ENCODE results near the gene ZNRF3.

Gene ZNRF3

GRCh38 chr22:29065468-29066190 lies 182.3 kb downstream of the ZNRF3 start:
- H3K9me3 Mint-ChIP-seq: no peaks in the 10 kb centered on the region
- peaks cover 8% of the 10 kb centered on the region for H3K4me1 Mint-ChIP-seq

GRCh38 chr22:29069463-29069862 lies 186.1 kb downstream of the ZNRF3 start:
- H3K27me3 Mint-ChIP-seq: peaks cover 84% of the 10 kb centered on the region
- peaks cover 35% of the 10 kb centered on the region for H3K4me1 Mint-ChIP-seq
- no peaks in the 10 kb centered on the region for H3K36me3 Mint-ChIP-seq
- H3K4me3 Mint-ChIP-seq: no peak overlapping the region
- no peak for ATAC-seq
- H3K27ac Mint-ChIP-seq: no peak overlapping the region
- no peaks in the 10 kb centered on the region for H3K9me3 Mint-ChIP-seq

More at GRCh38 chr22:29065468-29066190, 182.3 kb downstream of the ZNRF3 start:
- peaks cover 89% of the 10 kb centered on the region for H3K27me3 Mint-ChIP-seq
- H3K36me3 Mint-ChIP-seq: no peaks in the 10 kb centered on the region
- no peak overlapping the region for H3K27ac Mint-ChIP-seq
- ATAC-seq: no peak
- no peak overlapping the region for H3K4me3 Mint-ChIP-seq

DNA sequence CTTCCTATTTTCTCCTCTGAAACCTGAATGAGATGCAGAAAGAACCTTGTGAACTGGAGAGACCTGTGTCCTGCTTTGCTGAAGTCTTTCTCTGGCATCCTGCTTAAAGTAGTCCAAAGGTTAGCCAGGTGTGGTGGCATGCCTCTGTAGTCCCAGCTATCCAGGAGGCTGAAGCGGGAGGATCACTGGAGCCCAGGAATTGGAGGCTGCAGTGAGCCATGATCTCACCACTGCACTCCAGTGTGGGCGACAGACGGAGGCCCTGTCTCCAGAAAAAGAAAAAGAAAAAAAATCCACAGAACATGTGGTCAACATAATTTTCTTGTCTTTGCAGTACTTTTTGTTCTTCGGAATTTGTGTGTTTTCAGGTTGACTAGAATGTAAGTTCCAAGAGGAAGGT lies 187.1 kb downstream of the ZNRF3 start:
- H3K27ac Mint-ChIP-seq: no peak overlapping the region
- H3K4me3 Mint-ChIP-seq: no peak overlapping the region
- H3K36me3 Mint-ChIP-seq: no peaks in the 10 kb centered on the region
- no peak for ATAC-seq
- H3K9me3 Mint-ChIP-seq: no peaks in the 10 kb centered on the region
- H3K4me1 Mint-ChIP-seq: peaks cover 35% of the 10 kb centered on the region
- peaks cover 89% of the 10 kb centered on the region for H3K27me3 Mint-ChIP-seq

- no peaks in the 10 kb centered on the region for H3K36me3 Mint-ChIP-seq
- no peaks in the 10 kb centered on the region for H3K9me3 Mint-ChIP-seq
- peaks cover 87% of the 10 kb centered on the region for H3K27me3 Mint-ChIP-seq
Measured at GRCh38 chr22:29071261-29072045, 188.1 kb downstream of the ZNRF3 start.

DNA sequence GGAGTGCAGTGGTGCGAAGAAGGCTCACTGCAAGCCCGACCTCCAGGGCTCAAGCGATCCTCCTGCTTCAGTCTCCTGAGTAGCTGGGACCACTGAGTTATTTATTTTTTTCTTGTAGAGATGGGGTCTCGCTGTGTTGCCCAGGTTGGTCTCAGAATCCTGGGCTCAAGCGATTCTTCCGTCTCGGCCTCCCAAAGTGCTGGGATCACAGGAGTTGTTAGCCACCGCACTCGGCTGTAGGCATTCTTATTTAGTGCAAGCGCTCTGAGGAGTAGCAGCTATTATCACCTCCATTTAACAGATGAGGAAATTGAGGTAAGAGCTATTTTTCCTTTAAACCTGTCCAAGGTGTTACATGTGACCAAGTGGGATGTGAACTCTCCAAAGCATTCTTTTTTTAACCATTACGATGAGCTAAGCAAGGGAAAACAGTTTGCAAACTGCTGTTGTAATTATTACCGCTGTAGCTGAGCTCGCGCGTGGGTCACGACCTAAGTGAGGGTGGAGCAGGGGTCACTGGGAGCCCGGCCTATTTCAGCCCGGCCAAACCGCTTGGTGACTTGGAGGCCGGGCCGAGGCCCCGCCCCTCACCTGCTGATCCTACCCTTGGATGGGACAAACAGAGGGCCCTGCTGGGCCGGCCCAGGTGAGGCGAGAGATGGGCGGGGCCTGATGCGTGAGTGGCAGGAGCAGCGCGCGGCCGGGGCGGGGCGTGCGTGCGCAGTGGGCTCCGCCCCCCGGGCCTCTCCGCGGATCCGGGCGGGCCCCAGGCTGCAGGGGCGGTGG lies 189.0 kb downstream of the ZNRF3 start:
- H3K9me3 Mint-ChIP-seq: no peaks in the 10 kb centered on the region
- peak; percentile 90 for ATAC-seq
- H3K4me1 Mint-ChIP-seq: peaks cover 27% of the 10 kb centered on the region
- H3K4me3 Mint-ChIP-seq: peak overlapping the region; percentile 68
- H3K27ac Mint-ChIP-seq: no peak overlapping the region
- peaks cover 78% of the 10 kb centered on the region for H3K27me3 Mint-ChIP-seq
- no peaks in the 10 kb centered on the region for H3K36me3 Mint-ChIP-seq

More at GRCh38 chr22:29071261-29072045, 188.1 kb downstream of the ZNRF3 start:
- ATAC-seq: no peak
- Mint-ChIP-seq H3K27ac (no peak overlapping the region), H3K4me3 (peak overlapping the region; percentile 68), H3K4me1 (peaks cover 27% of the 10 kb centered on the region)

DNA sequence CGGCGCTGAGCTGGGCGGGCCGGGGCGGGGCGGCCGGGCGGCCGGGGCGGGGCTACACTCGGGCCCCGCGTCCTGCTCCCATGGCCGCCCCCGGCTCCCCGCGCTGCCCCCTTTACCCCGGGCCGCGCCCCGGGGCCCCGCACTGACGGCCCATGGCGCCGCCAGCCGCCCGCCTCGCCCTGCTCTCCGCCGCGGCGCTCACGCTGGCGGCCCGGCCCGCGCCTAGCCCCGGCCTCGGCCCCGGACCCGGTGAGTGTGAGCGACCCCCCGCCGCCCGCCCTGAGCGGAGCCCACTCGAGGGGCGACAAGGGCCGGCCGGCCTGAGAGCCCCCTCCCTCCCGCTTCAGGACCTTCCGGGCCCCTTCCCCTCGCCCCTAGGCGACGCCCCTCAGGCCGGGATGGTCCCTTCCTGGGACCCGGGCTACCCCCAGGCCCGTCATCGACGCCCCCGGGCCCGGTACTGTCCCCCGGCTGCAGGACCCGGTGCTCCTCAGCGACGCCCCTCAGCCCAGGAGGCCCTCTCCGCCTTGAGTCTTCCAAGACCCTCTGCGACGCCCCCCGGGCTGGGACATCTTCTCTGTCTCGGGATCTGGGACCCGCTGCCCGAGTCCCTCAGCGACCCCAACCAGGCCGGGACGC lies 189.7 kb downstream of the ZNRF3 start, which contains the start of gene KREMEN1:
Gene KREMEN1 (plus strand): TSS at position 57 of the 639 bp plus-strand sequence. CDS start 96 bp downstream, at position 153.
- no peak within 1 kb of the TSS for H3K27ac Mint-ChIP-seq
- peak; percentile 49 for ATAC-seq
- no peaks in the 10 kb centered on the region for H3K36me3 Mint-ChIP-seq
- peak within 1 kb of the TSS; percentile 68 for H3K4me3 Mint-ChIP-seq
- H3K27me3 Mint-ChIP-seq: peaks cover 80% of the 10 kb centered on the region
- H3K4me1 Mint-ChIP-seq: peaks cover 27% of the 10 kb centered on the region
- no peaks in the 10 kb centered on the region for H3K9me3 Mint-ChIP-seq

GRCh38 chr22:29073618-29074275 lies 190.4 kb downstream of the ZNRF3 start:
- peaks cover 27% of the 10 kb centered on the region for H3K4me1 Mint-ChIP-seq
- no peaks in the 10 kb centered on the region for H3K36me3 Mint-ChIP-seq
- no peak for ATAC-seq
- peak overlapping the region; percentile 67 for H3K4me3 Mint-ChIP-seq
- no peaks in the 10 kb centered on the region for H3K9me3 Mint-ChIP-seq
- H3K27me3 Mint-ChIP-seq: peaks cover 82% of the 10 kb centered on the region
- no peak overlapping the region for H3K27ac Mint-ChIP-seq

DNA sequence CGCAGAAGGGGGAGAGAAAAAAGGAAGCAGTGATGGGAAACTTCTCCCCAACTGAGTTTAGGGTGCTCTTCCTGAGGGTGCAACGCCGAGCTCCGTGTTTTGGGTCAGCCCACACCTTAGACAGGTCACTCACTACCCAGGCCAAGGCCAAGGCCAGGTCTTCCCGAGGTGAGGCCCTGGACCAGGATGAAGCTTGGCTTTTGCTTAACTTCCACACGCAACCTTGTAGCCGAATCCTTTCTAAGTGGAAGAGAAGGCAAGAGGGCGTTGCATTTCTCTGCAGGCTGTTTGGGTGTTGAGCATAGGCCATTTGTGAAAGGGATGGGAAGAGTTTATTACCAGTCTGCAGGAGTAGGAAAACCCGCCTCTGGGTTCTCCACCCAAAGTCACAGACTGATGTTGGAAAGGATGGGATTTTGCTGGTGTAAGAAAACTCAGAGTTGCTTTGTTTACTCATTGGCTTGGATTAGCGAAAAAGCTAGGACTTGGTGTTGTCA lies 191.0 kb downstream of the ZNRF3 start:
- Mint-ChIP-seq H3K4me3 (peak overlapping the region; percentile 67), H3K36me3 (no peaks in the 10 kb centered on the region)
- no peak for ATAC-seq

DNA sequence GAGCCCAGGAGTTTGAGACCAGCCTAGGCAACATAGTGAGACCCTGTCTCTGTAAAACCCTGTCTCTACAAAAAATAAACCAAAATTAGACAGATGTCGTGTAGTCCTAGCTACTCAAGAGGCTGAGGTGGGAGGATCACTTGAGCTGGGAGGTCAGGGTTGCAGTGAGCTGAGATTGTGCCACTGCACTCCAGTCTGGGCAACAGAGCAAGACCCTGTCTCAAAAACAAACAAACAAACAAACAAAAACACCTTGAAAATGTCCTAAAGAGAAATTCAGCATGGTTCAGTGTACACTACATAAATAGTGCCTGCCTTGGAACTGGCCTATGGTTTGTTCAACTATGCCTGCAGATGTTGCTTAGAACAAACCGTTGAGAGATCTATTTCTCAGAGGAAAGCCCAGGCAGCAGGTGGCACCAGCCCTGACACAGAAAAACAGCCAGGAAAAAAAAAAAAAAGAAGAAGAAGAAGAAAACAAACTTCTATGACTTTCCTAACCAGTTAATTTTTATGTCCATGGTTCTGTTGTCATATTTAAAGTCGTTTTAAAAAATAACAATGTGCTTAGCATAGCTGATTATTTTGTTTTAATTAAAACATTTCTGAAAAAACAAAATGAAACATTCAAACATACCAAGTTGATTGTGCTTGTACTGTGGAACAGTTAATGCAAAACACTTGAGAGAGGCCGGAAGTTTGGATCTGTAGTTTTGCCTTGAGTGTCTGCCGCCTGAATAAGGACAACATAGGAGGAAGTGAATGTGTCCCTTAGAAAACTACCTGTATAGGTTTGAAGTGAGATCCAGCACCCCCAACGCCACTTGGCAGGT lies 194.9 kb downstream of the ZNRF3 start:
- Mint-ChIP-seq H3K27me3 (peaks cover 60% of the 10 kb centered on the region), H3K27ac (no peak overlapping the region), H3K4me3 (no peak overlapping the region), H3K9me3 (no peaks in the 10 kb centered on the region), H3K4me1 (peaks cover 10% of the 10 kb centered on the region), H3K36me3 (no peaks in the 10 kb centered on the region)
- ATAC-seq: no peak

More for the DNA sequence above, 191.0 kb downstream of the ZNRF3 start:
- H3K27me3 Mint-ChIP-seq: peaks cover 82% of the 10 kb centered on the region
- no peak overlapping the region for H3K27ac Mint-ChIP-seq
- no peaks in the 10 kb centered on the region for H3K9me3 Mint-ChIP-seq
- peaks cover 27% of the 10 kb centered on the region for H3K4me1 Mint-ChIP-seq

GRCh38 chr22:29078869-29079207 lies 195.5 kb downstream of the ZNRF3 start:
- Mint-ChIP-seq H3K36me3 (no peaks in the 10 kb centered on the region), H3K27ac (no peak overlapping the region), H3K27me3 (peaks cover 61% of the 10 kb centered on the region), H3K9me3 (no peaks in the 10 kb centered on the region), H3K4me1 (peaks cover 6% of the 10 kb centered on the region), H3K4me3 (no peak overlapping the region)
- no peak for ATAC-seq

DNA sequence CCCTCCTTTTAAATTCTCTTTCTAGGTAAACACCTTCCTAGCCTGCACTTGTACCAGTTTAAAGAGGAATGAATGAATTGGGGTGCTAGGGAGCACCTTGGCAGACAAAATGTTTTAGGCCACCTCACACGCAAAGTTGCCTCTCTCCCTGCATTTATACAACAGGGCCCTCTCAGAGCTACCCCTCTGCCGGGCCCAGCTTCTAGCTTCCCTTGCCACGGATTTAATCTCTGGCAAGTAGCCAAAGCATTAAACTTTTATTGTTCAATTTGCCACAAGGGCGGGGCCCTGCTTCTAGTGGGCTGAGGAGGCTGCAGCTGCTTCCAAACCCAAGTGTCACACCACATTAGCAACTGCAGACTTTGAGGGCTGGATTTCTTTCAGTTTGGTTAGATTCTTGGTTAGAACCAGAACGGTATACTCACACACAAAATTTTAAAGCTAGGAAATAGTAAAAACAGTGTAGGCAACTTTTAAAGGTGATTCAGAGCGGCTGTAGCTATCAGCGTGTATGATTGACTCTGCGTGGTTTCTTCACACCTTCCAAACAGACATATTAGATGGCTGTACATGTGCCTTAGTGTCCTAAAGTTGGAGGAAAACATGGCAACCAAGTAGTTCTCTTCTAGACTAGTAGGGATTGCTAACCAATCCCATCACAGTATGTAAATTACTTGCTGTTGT lies 196.0 kb downstream of the ZNRF3 start:
- ATAC-seq: no peak

GRCh38 chr22:29080106-29080975 lies 197.0 kb downstream of the ZNRF3 start:
- Mint-ChIP-seq H3K27me3 (peaks cover 48% of the 10 kb centered on the region), H3K9me3 (no peaks in the 10 kb centered on the region), H3K27ac (no peak overlapping the region), H3K4me3 (no peak overlapping the region), H3K4me1 (no peaks in the 10 kb centered on the region), H3K36me3 (no peaks in the 10 kb centered on the region)
- ATAC-seq: no peak

More for the DNA sequence above, 196.0 kb downstream of the ZNRF3 start:
- H3K36me3 Mint-ChIP-seq: no peaks in the 10 kb centered on the region
- H3K27me3 Mint-ChIP-seq: peaks cover 58% of the 10 kb centered on the region
- H3K4me3 Mint-ChIP-seq: no peak overlapping the region
- no peak overlapping the region for H3K27ac Mint-ChIP-seq
- no peaks in the 10 kb centered on the region for H3K9me3 Mint-ChIP-seq
- H3K4me1 Mint-ChIP-seq: peaks cover under 1% of the 10 kb centered on the region

Measured in stimulated activated memory B cell treated with anti-CD40 and anti-IgM and Interleukin-4, amounts not matched to agents 10 μg/mL and 1 μg/mL and 100 μg/mL, for 72 hours (primary cell).